Lower leg skin (tissue), 4 donors: Measurements from ENCODE around the gene APOC3. TPM values are rescaled to one million over a fixed set of nuclear protein-coding genes. Genes with fewer than 3 reads are reported as not detected.

Source experiments
- DNase-seq, 2 donors: peaks; one replicate each; pipeline ENCODE4 v3.0.0-alpha.2; 2019; ENCODE audit warnings: low spot score in 2 of 2
- H3K4me3 ChIP-seq: fragments of 200-600 bp; sonication (generic); 2 replicates; pipeline ENCODE4 v1.5.1; 2017; ENCODE audit warnings: mild to moderate bottlenecking, low read depth; ENCODE audit not compliant: poor library complexity, severe bottlenecking
- CTCF ChIP-seq, 3 donors: fragments of 450-650 bp; IDR thresholded peaks; one replicate each; pipeline ENCODE4 v1.5.1; 2016; ENCODE audit warnings: antibody characterized with exemption in 3 of 3, mild to moderate bottlenecking in 3 of 3, moderate library complexity in 2 of 3
- POLR2A ChIP-seq, 2 donors: fragments of 450-650 bp; IDR thresholded peaks; one replicate each; pipeline ENCODE4 v1.6.1; 2016 to 2017; ENCODE audit warnings: antibody characterized with exemption in 2 of 2, mild to moderate bottlenecking in 1 of 2, moderate library complexity in 1 of 2
- WGBS, 2 donors: methylation state at CpG; one replicate each; pipeline ENCODE4 v1.1.5; 2018; 5-methylcytosine and 5-hydroxymethylcytosine counted together
- intact Hi-C: fragments of 100-400 bp; cut with DNase I; formaldehyde crosslinking; loops from one replicate; pipeline ENCODE4 v1.15.0; 2023; ENCODE audit warnings: low total_unique reads
- total RNA-seq, 4 donors: library from RNA; depleted of rRNA; stranded (reverse); fragments of >200 nt; gene quantifications; one replicate each; pipeline ENCODE4 v1.1.0, GENCODE V29; 2016

The APOC3 gene
- total RNA-seq, 4 donors from 2014 or later = not detected

- 1 to 2% methylated on average over 35 to 46 of the region's 56 CpGs for WGBS, 2 donors
- intact Hi-C loops = no loop called here
- TF ChIP-seq CTCF (IDR thresholded peaks at IDR 0.05) = no peak
- TF ChIP-seq POLR2A (IDR thresholded peaks at IDR 0.05) = peak in 1 of 2 donors; percentile 27
- H3K4me3 ChIP-seq = peak within 1 kb of the TSS; percentile 96
- DNase-seq = peak; percentile 76 to 97
Observed at GRCh38 chr11:116787786-116788486, 41.8 kb upstream of the APOC3 start, which contains the start of gene ZPR1. Gene ZPR1 (minus strand): TSS chr11:116788023. CDS start chr11:116787990, 33 bp downstream.

GRCh38 chr11:116788534-116788933, 41.2 kb upstream of the APOC3 start:
- no peak overlapping the region for H3K4me3 ChIP-seq
- TF ChIP-seq POLR2A (IDR thresholded peaks at IDR 0.05) = no peak
- no peak for TF ChIP-seq CTCF (IDR thresholded peaks at IDR 0.05)
- WGBS, 2 donors = 53 to 61% methylated on average over 4 of the region's 4 CpGs
- DNase-seq = no peak
- intact Hi-C loops = no loop called here

- intact Hi-C loops = no loop called here
- TF ChIP-seq CTCF (IDR thresholded peaks at IDR 0.05) (no peak), POLR2A (IDR thresholded peaks at IDR 0.05) (no peak)
- 92 to 97% methylated on average over 4 of the region's 4 CpGs for WGBS, 2 donors
Observed at GRCh38 chr11:116788975-116789374, 40.7 kb upstream of the APOC3 start.

GRCh38 chr11:116790167-116791001, 39.3 kb upstream of the APOC3 start:
- intact Hi-C loops = loop anchor here (5.0 kb wide), 1 partner anchor 317 kb away; no protein-coding TSS in a partner anchor
- no peak for TF ChIP-seq CTCF (IDR thresholded peaks at IDR 0.05)
- no peak for TF ChIP-seq POLR2A (IDR thresholded peaks at IDR 0.05)
- WGBS, 2 donors = 86 to 88% methylated on average over 26 to 38 of the region's 53 CpGs
- H3K4me3 ChIP-seq = no peak overlapping the region
- DNase-seq = no peak

More at GRCh38 chr11:116788975-116789374, 40.7 kb upstream of the APOC3 start:
- no peak overlapping the region for H3K4me3 ChIP-seq
- no peak for DNase-seq

GRCh38 chr11:116791002-116791812, 38.5 kb upstream of the APOC3 start:
- peak; percentile 57 to 96 for DNase-seq
- no peak overlapping the region for H3K4me3 ChIP-seq
- intact Hi-C loops = loop anchor here (5.0 kb wide), 1 partner anchor 316 kb away; no protein-coding TSS in a partner anchor
- WGBS, 2 donors = 29 to 32% methylated on average over 28 to 31 of the region's 31 CpGs
- TF ChIP-seq CTCF (IDR thresholded peaks at IDR 0.05) = peak in 1 of 3 donors; percentile 78
- no peak for TF ChIP-seq POLR2A (IDR thresholded peaks at IDR 0.05)
